Activated CD4-positive, alpha-beta T cell treated with anti-CD3 and anti-CD28 coated beads, Interleukin-2, amount 50 U/mL, for 1 hour (primary cell): ENCODE measurements around the gene SULT1C4.
"Not testable (repeated sequence)": the region's sequence is repeated elsewhere in the genome, so short reads cannot be mapped to it uniquely, and the experiment has no call there.

Source experiments
- DNase-seq: peaks from one replicate; pipeline ENCODE4 v3.0.0-alpha.2; 2020

The SULT1C4 gene

DNA sequence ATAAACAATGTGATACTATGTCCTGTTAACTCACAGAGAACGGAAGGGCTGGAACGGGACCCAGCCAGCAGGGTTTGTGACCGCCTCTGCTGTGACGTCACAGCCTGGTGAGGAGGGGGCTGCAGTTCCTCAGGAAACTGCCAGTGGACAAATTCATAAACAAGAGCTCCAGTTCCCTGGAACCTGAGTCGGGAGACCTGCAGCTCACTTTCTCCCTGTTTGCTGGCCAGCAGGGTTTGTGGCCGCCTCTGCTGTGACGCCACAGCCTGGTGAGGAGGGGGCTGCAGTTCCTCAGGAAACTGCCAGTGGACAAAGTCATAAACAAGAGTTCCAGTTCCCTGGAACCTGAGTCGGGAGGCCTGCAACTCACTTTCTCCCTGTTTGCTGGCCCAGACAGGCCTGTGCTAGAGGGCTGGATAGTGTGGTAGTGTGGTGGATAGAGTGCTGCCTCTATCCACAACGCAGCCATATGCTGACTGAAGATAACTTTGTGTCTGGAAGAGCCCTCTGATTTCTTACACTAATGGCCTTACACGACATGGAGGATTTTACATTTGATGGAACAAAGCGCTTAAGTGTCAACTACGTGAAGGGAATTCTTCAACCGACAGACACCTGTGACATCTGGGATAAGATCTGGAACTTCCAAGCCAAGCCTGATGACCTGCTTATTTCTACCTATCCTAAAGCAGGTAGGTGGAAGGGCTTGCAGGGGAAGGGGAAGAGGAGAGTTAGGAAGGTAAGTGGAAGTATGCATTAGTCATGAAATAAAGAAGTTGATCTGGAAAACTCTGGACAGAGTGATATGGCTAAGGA lies at the start of gene SULT1C4:
Gene SULT1C4, plus strand, starts transcription at position 140 of the 816 bp plus-strand sequence. Its CDS starts 384 bp downstream, at position 524.
- DNase-seq: no peak

DNA sequence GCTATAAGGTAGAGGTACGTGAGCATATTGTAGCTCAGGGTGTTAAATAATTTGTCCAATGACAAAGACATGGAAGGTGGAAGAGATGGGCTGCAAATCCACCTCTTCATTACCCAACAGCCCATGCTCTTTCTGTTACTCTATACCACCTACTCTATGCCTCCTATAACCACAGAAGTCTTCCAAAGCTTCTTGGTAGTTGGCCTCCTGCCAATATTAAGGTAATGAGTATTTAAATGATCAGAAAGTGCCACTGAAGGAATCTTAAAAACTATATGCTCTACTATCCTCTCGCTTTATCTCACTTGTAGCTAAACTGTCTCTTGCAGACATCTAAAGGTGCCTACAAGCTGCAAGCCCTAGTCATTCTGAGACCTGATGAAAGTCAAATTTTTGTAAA lies 48.0 kb upstream of the SULT1C4 start:
- no peak for DNase-seq

DNA sequence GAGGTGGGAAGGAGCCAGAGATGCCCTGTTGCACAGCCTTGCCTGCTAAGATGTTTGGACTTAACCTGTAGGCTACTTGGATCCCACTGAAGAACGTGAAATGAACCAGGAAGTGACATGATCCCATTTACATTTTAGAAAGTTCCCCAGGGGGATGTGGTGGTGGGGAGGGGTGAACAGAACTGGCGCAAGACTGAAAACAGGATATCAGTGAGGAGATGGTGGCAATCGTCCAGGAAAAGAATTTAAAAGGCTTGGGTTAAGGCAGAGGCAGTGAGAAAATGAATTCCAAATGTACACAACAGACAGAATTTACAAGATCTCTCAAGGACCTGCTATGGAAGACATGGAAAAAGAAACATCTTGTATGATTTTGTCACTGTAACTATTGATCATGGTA lies 46.8 kb upstream of the SULT1C4 start:
- no peak for DNase-seq

DNA sequence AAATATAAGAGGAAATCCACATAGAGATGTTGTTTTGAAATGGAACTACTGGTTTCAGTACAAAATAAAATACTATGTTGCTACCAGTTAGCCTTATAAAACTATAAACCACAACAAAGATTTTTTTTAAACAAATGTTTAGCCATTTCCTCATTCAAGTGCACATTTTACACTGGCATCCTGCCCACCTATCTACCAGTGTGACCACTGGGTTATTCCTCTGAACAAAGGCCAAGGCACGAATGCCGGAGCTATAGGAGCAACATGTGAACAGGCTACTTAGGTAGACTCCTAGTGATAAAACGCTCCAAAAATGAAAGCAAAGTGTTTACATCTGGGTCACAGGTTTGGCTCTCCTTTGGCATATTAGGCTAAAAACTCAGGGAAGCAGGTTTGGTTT lies 31.8 kb upstream of the SULT1C4 start:
- DNase-seq: no peak

DNA sequence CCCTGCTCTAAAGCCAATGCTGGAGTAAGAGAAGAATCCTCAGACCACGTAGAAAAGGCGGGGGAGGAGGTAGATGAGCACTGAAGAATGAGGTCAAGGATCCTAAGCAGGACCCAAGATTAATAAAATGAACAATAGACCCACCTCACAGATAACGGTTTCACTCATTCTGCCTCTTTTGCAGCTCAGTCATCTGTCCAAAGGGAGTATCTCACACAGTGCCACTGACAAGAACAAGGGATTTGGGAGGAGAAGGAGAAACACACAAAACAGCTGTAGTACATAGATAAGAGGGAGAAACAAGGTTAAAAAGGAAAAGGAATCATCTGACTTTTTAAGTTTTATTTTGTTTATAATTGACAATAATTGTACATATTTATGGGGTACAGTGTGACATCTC lies 30.9 kb upstream of the SULT1C4 start:
- DNase-seq: no peak

DNA sequence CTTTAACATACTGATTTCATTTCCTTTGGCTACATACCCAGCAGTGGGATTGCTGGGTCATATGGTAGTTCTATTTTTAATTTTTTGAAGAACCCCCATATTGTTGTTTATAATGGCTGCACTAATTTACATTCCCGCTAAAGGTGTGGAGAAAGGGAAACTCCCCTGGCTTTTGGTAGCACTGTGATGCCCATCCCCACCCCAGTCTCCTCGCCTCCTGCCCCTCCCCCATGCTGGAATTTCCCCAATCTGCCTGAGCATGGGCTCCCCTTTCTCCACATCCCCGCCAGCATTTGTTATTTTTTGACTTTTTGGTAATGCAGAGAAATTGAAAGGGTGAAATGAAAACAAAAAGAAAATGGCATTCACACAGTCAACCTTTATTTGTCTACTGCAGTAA lies 30.0 kb upstream of the SULT1C4 start:
- DNase-seq: no peak

DNA sequence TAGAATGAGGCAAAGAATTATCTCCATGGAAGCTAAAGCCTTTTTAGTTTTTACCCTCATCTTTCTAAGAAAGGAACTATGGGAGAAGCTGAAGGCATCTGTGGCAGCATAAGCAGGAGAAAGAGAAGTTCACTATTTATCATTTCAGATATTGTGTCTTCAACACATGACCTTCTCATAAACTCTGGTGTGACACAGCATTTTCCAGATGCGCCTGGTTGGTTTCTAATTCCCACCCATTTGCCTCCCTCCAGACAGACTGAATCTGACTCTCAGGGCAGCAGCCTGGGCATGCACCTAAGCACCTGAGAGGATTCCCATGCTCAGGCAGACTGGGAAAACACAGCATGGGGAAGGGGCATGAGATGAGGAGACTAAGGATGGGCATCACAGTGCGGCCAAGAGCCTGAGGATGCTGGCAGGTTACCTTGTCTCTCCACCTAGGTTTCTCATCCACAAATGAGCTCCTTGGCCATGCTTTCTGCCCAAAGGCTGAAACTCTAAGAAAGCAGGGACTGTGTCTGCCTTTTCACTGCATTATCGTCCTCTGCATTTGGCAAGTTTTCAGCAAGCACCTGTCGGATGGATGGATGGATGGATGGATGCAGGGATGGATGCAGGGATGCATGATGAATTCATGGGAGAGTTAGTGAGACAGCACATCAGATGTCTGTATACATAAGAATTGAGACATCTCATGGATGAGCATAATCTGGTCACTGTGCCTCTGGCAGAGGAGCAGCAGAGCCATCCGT lies 28.8 kb upstream of the SULT1C4 start:
- no peak for DNase-seq

DNA sequence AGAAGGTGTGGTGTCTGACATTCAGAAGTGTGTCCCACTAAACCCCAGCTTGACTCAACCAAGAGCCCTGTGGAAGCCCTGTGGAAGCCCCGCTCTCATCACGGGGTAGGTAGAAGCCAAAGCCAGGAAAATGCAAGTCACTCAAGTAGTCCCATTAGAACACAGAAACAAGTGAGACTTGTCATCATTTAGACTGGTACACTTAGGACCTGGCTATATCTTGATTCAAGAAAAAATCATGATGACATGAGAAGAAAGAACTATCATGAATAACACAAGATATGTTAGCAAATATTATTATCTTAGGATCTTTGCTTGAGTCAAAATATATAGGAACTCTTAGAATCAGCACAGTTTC lies 28.2 kb upstream of the SULT1C4 start:
- DNase-seq: no peak

DNA sequence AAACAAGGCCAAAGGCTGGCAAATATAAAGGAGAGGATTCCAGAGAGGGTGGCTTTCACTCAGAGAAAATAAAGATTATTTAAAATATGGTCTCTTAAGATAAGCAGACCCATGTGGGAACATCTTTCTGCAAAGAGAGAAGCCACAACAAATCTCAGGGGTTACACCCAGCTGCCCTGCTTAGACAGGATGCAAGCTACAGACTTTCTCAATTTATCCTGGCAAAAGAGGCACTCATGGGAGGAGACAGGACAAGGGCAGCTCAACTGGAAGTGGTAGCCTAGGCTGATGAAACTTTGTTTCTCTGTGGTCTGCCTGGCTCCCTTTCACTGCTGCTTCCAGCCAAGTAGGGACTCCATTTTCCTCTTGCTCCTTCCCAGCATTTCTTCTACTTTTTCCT lies 25.9 kb upstream of the SULT1C4 start:
- no peak for DNase-seq

DNA sequence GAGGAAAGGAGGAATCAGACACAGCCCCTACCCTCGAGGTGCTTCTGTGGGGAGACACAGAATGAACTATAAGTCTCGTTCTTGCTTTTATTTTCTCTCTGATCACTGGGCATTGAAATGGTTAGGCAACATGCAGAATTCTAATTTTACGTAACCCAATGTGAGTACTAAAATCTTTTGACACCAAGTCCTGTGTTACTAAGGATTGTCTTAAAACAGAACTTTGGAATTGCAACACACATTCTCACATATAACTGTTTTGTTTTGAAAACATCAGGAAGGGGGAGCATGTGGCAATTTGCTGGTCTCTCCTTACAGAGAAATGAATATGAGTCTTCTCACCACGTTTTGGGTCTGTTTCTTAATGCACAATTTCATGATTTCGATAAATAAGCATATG lies 23.6 kb upstream of the SULT1C4 start:
- DNase-seq: no peak

DNA sequence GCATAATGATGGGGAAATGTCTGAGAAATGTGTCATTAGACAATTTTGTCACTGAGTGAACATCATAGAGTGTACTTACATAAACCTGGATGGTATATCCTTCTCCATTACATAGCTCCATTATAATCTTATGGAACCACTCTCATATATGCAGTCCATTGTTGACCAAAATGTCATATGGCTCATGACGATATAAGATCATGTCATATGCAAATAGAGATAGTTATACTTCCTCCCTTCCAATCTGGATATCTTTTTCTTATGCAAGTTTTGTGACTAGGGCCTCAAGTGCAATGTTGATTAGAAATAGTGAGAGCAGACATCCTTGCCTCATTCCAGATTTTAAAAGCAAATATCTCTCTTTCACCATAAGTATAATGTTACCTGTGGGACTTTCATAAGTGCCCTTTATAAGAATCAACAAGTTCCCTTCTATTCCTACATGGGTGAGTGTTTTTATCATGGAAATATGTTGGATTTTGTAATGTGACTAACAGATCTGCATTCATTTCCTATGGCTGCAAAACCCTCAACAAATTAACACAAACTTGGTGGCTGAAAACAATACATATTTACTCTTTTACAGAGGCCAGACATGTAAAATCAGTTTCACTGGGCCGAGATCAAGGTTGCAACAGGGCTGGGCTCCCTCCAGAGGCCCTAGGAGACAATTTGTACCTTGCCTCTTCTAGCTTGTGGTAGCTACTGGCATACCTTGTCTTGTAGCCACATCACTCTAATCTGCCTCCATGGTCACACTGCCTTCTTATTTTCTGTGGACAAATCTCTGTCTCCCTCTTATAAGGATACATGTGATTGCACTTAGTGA lies 21.6 kb upstream of the SULT1C4 start:
- DNase-seq: no peak

DNA sequence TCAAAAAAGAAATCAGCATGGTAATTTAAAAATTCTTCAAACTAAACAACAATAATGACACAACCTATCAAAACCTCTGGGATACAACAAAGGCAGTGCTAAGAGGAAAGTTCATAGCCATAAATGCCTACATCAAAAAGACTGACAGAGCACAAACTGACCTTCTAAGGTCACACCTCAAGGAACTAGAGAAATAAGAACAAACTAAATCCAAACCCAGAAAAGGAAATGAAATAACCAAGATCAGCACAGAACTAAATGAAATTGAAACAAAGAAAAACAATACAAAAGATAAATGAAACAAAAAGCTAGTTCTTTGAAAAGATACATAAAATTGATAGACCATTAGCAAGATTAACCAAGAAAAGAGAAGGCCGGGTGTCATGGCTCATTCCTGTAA lies 18.4 kb upstream of the SULT1C4 start:
- not testable (repeated sequence) for DNase-seq

DNA sequence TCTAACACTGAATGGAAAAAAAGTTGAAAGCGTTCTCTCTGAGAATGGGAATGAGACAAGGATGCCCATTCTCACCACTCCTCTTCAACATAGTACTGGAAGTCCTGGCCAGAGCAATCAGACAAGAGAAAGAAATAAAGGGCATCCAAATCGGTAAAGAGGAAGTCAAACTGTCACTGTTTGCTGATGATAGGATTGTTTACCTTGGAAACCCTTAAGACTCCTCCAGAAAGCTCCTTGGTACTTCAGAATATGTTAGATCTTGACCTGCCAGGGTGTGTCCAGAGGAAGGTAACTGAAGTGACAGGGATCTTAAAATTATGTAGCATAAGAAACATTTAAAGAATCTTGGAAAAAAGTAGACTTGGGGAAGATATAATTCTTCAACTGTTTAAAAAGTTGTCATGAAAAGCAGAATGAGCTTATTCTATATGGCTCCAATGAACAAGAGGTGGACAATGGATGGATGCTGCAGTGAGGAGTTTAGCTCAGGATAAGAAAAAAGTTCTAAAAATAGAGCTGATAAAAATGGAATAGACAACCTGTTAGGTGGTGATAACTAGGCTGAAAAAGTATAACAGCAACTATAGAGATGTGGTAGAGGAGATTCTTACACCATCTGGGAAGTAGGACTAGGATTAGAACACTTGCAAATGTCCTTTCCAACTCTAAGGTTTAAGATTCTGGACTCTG lies 16.8 kb upstream of the SULT1C4 start:
- DNase-seq: no peak

DNA sequence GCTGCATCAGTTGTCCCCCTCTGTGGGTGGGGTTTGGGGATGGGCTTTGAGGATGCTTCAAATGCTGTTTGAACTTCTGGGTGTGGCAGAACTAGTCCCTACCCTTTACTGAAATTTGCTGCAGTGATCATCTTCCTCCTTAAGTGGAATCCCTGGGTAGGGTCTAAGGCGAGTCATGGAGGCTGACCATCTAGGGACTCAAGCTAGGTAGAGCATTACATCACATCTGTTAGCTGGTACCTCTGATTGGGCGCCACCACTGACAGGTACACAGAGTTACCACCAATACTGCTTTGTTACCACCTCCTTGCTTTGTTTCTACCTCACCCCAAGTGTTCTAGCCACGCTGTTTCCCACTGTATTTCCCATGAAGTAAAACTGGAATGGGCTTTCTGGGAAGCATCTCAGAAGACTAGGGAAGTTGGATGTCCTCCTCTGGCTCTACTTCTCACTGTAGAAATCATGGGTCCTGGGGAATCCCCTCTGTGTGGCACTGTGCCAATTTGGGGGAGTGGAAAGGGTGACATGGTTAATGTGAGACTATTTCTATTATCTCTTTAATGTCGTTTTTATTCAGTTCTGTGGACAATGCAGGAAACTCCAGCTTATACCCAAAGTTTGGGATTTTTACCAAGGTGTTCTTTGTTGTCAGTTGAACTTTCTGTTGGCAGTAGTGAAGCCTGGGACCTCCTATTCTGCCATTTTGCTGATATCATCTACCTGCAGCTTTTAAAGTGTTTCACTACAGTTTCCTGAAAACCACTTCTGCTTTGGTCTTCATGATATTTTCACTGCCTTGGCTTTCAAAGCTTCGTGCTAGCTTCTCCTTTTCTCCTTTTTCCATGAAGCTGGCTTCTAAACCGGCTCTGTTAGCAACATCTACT lies 14.5 kb upstream of the SULT1C4 start:
- DNase-seq: no peak

DNA sequence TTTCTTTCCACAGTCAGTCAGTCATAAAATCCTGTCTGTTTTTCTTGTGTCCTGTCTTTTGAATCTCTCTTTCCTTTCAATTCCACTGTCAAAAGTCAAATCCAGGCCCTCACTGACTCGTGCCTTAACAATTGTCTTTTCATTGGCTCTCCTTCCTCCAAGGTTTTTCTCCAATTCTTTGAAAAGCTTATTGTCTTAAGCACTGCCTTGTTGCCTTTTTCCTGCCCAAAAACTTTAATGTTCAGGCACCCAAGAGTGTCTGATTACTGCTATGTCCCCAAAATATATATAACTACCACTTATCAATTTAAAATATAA lies 13.9 kb upstream of the SULT1C4 start:
- no peak for DNase-seq

DNA sequence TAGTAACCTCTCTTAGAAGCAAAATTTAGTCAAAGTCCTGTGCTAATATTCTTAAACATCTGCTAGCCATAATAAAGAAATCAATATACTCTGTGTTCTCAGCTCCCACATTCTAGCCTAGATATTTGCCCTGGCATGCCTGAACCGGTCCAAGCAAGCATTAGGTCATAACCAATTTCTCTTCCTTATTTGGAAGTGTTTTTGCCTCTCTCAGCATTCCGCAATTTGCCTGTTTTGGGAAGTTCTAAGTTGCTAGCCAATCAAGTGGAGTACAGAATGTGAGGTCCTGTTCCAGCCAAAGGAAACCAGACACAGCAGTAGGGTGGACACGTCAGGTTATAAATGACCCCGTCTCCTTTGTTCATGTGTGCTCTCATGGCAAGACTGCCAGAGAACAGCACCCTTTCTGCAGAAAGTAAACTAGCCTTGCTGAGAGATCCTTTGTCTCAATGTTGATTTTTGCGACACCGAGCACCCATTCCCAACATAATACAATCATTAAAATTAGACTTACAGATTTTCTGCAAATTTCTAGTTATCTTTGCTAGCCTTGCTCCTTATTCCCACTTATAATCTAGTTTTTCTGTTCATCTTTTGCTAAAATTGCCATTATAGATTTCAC lies 13.0 kb upstream of the SULT1C4 start:
- DNase-seq: no peak

DNA sequence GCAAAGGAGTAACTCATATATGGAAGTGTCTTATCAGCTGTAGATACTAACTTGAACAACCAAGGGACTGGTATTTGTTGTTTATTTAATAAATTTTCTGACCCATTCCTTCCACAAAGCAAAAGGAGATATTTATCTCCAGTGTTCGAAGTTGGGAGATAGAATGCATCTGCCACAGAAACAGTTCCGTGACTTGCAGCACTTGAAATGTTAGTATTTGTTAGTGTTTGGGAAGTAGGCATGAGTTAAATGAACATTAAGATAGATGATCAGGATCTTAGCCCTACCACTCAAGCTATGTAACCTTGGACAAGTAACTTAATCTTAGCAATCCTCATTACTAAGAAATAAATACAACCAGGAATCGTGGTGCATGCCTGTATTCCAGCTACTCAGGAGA lies 12.1 kb upstream of the SULT1C4 start:
- no peak for DNase-seq

DNA sequence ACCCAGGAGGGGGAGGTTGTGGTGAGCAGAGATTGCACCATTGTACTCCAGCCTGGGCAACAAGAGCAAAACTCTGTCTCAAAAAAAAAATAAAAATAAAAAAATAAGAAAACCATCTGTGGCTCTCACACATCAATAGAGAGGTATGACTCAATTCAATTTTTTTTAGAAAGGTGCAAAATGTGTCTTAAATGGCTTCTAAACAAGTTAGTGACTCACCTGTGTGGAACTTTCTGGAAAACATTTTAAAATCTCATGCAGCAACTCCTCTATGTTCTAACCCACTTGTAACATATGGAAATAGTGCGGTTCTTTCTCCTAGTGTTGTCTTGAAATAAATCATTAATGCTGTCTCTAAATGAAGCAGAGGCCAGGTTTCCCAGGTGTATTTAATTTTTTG lies 10.7 kb upstream of the SULT1C4 start:
- DNase-seq: no peak

DNA sequence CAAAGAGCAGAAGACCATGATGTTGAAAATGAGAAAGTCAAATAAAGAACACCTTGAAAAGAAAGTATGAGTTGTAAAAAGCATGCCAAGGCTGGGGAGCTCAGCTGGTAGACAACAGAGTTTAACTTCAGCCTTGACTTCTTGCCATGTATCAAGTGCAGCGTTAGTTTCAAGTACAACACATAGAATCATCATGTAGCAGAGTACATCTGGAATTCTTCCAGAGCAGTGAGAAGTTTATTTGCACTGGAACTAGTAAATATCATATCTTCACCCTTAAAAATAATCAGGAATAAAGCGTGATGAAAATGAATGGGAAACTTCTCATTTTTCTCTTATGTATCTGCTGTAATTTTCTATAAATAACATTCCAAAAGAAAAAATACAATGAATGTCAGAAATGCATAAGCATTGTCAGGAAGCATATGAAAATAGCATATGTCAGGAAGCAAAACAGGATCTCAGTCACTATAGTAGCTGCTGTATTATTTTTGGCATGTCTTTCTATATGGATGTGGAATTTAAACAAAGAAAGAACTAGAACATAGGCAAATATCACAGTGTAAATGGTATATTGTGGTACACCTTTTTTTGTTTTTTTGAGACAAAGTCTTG lies 10.1 kb upstream of the SULT1C4 start:
- DNase-seq: no peak

DNA sequence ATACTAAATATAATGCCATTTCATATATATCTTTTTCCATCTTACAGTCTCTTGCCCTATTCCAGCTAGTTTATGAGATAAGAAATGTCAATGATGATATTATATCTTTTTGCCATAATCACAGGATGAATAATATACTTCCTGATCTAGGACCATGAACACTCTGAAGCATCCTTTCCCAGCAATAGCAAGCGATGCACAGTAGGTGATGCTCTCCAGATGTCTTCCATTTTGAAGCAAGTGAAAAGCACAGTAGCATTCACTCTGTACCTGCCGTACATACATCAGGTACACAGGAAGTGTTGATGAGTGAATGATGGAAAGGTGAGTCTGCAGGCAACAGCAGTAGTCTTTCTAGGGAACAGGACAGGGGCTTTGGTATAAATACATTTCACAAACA lies 8.6 kb upstream of the SULT1C4 start:
- no peak for DNase-seq

DNA sequence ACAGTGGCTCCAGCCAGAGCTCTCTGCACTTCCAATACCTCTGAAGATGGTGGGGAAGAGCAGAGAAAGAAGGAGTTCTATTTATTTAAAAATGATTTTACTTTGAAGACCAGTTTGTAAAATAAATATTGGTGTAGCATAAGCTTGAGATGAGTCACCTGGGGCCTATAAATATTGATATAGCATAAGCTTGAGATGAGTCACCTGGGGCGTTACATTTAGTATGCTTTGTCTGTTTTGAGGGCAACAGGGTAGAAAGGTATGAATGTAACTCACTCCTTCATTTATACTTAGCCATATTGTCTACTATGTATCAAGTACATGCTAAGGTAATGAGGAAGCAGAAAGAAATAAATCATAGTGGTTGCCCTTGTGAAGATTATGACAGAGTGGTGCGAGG lies 7.7 kb upstream of the SULT1C4 start:
- no peak for DNase-seq
